ENCODE data around the gene EXOC2.

The EXOC2 gene

GRCh38 chr6:706819-707381, 14.0 kb upstream of the EXOC2 start:
- Mint-ChIP-seq H3K9me3 (no peaks in the 10 kb centered on the region), H3K36me3 (ENCODE audit: low read depth) (no peaks in the 10 kb centered on the region), H3K4me1 (peaks cover 26% of the 10 kb centered on the region), H3K4me3 (no peak overlapping the region), H3K27ac (no peak overlapping the region), H3K27me3 (ENCODE audit: low read depth, poor library complexity) (peaks cover 26% of the 10 kb centered on the region)
- DNase-seq: no peak
- no peak for TF ChIP-seq CTCF (IDR thresholded peaks at IDR 0.05)

- H3K27ac Mint-ChIP-seq: no peak overlapping the region
- H3K27me3 Mint-ChIP-seq (ENCODE audit: low read depth, poor library complexity): peaks cover 19% of the 10 kb centered on the region
- no peak for TF ChIP-seq CTCF (IDR thresholded peaks at IDR 0.05)
- DNase-seq: no peak
- no peaks in the 10 kb centered on the region for H3K9me3 Mint-ChIP-seq
- H3K36me3 Mint-ChIP-seq (ENCODE audit: low read depth): no peaks in the 10 kb centered on the region
- H3K4me1 Mint-ChIP-seq: peaks cover 23% of the 10 kb centered on the region
- H3K4me3 Mint-ChIP-seq: no peak overlapping the region
These were observed 13.2 kb upstream of the EXOC2 start for GRCh38 chr6:706146-706545.

GRCh38 chr6:705047-705446, 12.1 kb upstream of the EXOC2 start:
- no peak for DNase-seq
- TF ChIP-seq CTCF (IDR thresholded peaks at IDR 0.05): no peak
- Mint-ChIP-seq H3K27me3 (ENCODE audit: low read depth, poor library complexity) (peaks cover 11% of the 10 kb centered on the region), H3K27ac (no peak overlapping the region), H3K4me1 (peaks cover 15% of the 10 kb centered on the region), H3K36me3 (ENCODE audit: low read depth) (no peaks in the 10 kb centered on the region), H3K9me3 (no peaks in the 10 kb centered on the region), H3K4me3 (no peak overlapping the region)

GRCh38 chr6:704046-704445, 11.1 kb upstream of the EXOC2 start:
- no peak for TF ChIP-seq CTCF (IDR thresholded peaks at IDR 0.05)
- DNase-seq: no peak
- Mint-ChIP-seq H3K9me3 (no peaks in the 10 kb centered on the region), H3K27ac (no peak overlapping the region), H3K4me1 (peaks cover 21% of the 10 kb centered on the region), H3K36me3 (ENCODE audit: low read depth) (no peaks in the 10 kb centered on the region), H3K27me3 (ENCODE audit: low read depth, poor library complexity) (peaks cover 3% of the 10 kb centered on the region), H3K4me3 (no peak overlapping the region)

- no peak overlapping the region for H3K4me3 Mint-ChIP-seq
These were observed 10.6 kb upstream of the EXOC2 start for GRCh38 chr6:703552-703951.

More at GRCh38 chr6:703552-703951, 10.6 kb upstream of the EXOC2 start:
- no peak for DNase-seq
- Mint-ChIP-seq H3K36me3 (ENCODE audit: low read depth) (no peaks in the 10 kb centered on the region), H3K27me3 (ENCODE audit: low read depth, poor library complexity) (peaks cover 3% of the 10 kb centered on the region), H3K27ac (no peak overlapping the region), H3K9me3 (no peaks in the 10 kb centered on the region), H3K4me1 (peaks cover 21% of the 10 kb centered on the region)
- TF ChIP-seq CTCF (IDR thresholded peaks at IDR 0.05): no peak
